ENCODE measurements around the gene NMT1.

Gene NMT1

DNA sequence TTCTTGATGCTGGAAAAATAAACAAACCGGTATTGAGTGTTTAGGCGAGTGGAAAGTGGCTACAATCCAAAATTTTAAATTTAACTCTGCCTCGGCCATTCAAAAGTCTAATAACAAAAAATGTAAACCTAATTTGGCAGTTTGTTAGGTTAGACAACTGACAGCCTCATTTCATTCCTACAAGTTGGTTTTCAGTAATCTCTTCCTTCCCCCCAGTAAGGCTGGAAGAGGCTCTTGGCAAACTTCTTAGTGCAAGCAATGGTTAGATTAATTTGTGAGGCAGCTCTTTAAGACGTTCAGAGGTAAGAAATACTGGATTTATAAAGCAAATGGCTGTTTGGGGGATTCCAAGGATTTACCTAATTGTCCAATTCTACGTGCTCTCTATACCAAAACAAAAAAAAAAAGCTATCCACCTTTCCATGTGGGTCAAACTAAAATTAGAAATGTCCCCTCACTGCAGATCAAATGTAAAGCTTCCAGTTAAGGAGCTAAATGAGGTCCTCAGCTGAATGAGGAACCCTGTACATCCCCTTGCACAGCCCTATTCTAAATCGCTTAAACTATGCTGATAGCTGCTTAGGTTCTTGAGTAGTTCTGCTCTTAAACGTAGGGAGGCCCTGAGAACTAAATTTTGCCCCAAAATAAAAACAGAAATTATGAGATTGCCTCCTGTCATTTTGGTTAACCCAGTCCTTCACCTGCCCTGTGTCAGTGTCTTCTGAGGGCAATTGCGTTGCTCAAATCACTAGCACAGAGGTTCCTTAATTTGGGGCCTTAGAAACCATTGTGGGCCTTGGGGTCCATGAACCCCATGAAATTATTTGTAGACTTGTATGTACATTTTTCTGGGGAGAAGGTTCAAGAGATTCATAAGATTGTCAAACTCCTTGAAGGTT lies 90.0 kb downstream of the NMT1 start:
- no peak for DNase-seq
- Histone ChIP-seq H3K9ac (ENCODE audit: low read depth, low read length) (peak overlapping the region; percentile 73), H2AFZ (ENCODE audit: low read depth, low read length) (no peak overlapping the region), H3K27ac (ENCODE audit: low read length) (peak overlapping the region; percentile 29; the same call in 1 of the 2 replicates), H3K4me1 (ENCODE audit: insufficient read depth, low read length) (peaks cover 35% of the 10 kb centered on the region), H3K9me3 (ENCODE audit: insufficient read depth, low read length, severe bottlenecking) (no peaks in the 10 kb centered on the region), H4K20me1 (ENCODE audit: insufficient read depth, low read length) (peaks cover 22% of the 10 kb centered on the region; the same call in 1 of the 2 replicates), H3K36me3 (ENCODE audit: insufficient read depth, low read length) (no peaks in the 10 kb centered on the region; the same call in 1 of the 2 replicates), H3K79me2 (ENCODE audit: insufficient read depth, low read length) (peaks cover 61% of the 10 kb centered on the region), H3K4me3 (ENCODE audit: low read depth in 1 of 2, low read length in 2 of 2) (peak overlapping the region; percentile 72 to 86; a peak in 3 of 4 replicates), H3K27me3 (ENCODE audit: insufficient read depth, low read length, poor library complexity) (no peaks in the 10 kb centered on the region), H3K4me2 (ENCODE audit: insufficient read depth, low read length) (peak overlapping the region; percentile 91)
- TF ChIP-seq, protein P1, sequence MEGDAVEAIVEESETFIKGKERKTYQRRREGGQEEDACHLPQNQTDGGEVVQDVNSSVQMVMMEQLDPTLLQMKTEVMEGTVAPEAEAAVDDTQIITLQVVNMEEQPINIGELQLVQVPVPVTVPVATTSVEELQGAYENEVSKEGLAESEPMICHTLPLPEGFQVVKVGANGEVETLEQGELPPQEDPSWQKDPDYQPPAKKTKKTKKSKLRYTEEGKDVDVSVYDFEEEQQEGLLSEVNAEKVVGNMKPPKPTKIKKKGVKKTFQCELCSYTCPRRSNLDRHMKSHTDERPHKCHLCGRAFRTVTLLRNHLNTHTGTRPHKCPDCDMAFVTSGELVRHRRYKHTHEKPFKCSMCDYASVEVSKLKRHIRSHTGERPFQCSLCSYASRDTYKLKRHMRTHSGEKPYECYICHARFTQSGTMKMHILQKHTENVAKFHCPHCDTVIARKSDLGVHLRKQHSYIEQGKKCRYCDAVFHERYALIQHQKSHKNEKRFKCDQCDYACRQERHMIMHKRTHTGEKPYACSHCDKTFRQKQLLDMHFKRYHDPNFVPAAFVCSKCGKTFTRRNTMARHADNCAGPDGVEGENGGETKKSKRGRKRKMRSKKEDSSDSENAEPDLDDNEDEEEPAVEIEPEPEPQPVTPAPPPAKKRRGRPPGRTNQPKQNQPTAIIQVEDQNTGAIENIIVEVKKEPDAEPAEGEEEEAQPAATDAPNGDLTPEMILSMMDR (IDR thresholded peaks at IDR 0.05; ENCODE audit: borderline replicate concordance, extremely low read depth, low read length, poor library complexity, severe bottlenecking): no peak
- TF ChIP-seq EZH2 (IDR thresholded peaks at IDR 0.05; ENCODE audit: borderline replicate concordance, low read depth, low read length, severe bottlenecking): no peak
- ATAC-seq (ENCODE audit: insufficient read depth, low read depth): no peak

GRCh38 chr17:45155029-45155428 lies 93.9 kb downstream of the NMT1 start:
- no peak for ATAC-seq (ENCODE audit: insufficient read depth, low read depth)
- DNase-seq: no peak
- Histone ChIP-seq H3K27ac (ENCODE audit: low read length) (no peak overlapping the region), H3K36me3 (ENCODE audit: insufficient read depth, low read length) (0 out of 2 replicates have a peak, but pooled peaks cover 5% of the 10 kb centered on the region), H3K79me2 (ENCODE audit: insufficient read depth, low read length) (peaks cover 64% of the 10 kb centered on the region), H3K27me3 (ENCODE audit: insufficient read depth, low read length, poor library complexity) (no peaks in the 10 kb centered on the region), H2AFZ (ENCODE audit: low read depth, low read length) (no peak overlapping the region), H3K4me1 (ENCODE audit: insufficient read depth, low read length) (peaks cover 27% of the 10 kb centered on the region), H3K9ac (ENCODE audit: low read depth, low read length) (no peak overlapping the region), H4K20me1 (ENCODE audit: insufficient read depth, low read length) (peaks cover 14% of the 10 kb centered on the region; the same call in 1 of the 2 replicates), H3K4me2 (ENCODE audit: insufficient read depth, low read length) (no peak overlapping the region), H3K9me3 (ENCODE audit: insufficient read depth, low read length, severe bottlenecking) (no peaks in the 10 kb centered on the region), H3K4me3 (ENCODE audit: low read depth in 1 of 2, low read length in 2 of 2) (no peak overlapping the region)
- TF ChIP-seq, protein P1 (IDR thresholded peaks at IDR 0.05; ENCODE audit: borderline replicate concordance, extremely low read depth, low read length, poor library complexity, severe bottlenecking): no peak
- TF ChIP-seq EZH2 (IDR thresholded peaks at IDR 0.05; ENCODE audit: borderline replicate concordance, low read depth, low read length, severe bottlenecking): no peak

- H3K4me1 ChIP-seq (ENCODE audit: insufficient read depth, low read length): peaks cover 29% of the 10 kb centered on the region
- ATAC-seq (ENCODE audit: insufficient read depth, low read depth) (no peak), DNase-seq (no peak)
- H4K20me1 ChIP-seq (ENCODE audit: insufficient read depth, low read length): peaks cover 13% of the 10 kb centered on the region; the same call in 1 of the 2 replicates
- TF ChIP-seq, protein P1 (IDR thresholded peaks at IDR 0.05; ENCODE audit: borderline replicate concordance, extremely low read depth, low read length, poor library complexity, severe bottlenecking): no peak
- no peak for TF ChIP-seq EZH2 (IDR thresholded peaks at IDR 0.05; ENCODE audit: borderline replicate concordance, low read depth, low read length, severe bottlenecking)
- no peak overlapping the region for H3K27ac ChIP-seq (ENCODE audit: low read length)
- H3K36me3 ChIP-seq (ENCODE audit: insufficient read depth, low read length): peaks cover 5% of the 10 kb centered on the region; the same call in 1 of the 2 replicates
- H3K9ac ChIP-seq (ENCODE audit: low read depth, low read length): no peak overlapping the region
- peaks cover 64% of the 10 kb centered on the region for H3K79me2 ChIP-seq (ENCODE audit: insufficient read depth, low read length)
- H3K4me2 ChIP-seq (ENCODE audit: insufficient read depth, low read length): no peak overlapping the region
- H2AFZ ChIP-seq (ENCODE audit: low read depth, low read length): no peak overlapping the region
- H3K9me3 ChIP-seq (ENCODE audit: insufficient read depth, low read length, severe bottlenecking): no peaks in the 10 kb centered on the region
- H3K27me3 ChIP-seq (ENCODE audit: insufficient read depth, low read length, poor library complexity): no peaks in the 10 kb centered on the region
- no peak overlapping the region for H3K4me3 ChIP-seq (ENCODE audit: low read depth in 1 of 2, low read length in 2 of 2)
Measured at GRCh38 chr17:45155483-45155882, 94.4 kb downstream of the NMT1 start.
